HG03103 (cell line): ENCODE measurements around the gene CCDC87.
"Not testable (repeated sequence)": the region's sequence is repeated elsewhere in the genome, so short reads cannot be mapped to it uniquely, and the experiment has no call there.

Experiments used
- ATAC-seq: cut with Tn5 transposase; IDR thresholded peaks from one replicate; pipeline ENCODE4 v1.9.1; 2021; ENCODE audit warnings: low read depth; ENCODE audit not compliant: unreplicated experiment

CCDC87 gene

GRCh38 chr11:66582565-66583147, 10.2 kb downstream of the CCDC87 start:
- ATAC-seq, result not testable (repeated sequence)

DNA sequence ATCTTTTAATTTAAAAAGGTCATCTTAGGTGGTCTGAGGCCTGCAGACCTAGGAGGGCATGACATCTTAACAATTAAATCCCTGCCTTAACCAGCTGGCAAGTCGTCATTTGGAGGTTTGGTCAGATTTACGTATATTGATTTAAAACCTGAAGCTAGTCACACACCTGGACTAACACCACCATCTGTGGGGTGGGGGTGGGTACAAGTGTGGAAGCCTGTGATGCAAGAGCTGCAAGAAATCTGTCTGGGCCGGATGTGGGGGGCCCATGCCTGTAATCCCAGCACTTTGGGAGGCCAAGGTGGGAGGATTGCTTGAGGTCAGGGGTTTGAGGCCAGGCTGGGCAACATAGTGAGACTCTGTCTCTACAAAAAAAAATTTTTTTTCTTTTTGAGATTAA, 11.6 kb downstream of the CCDC87 start:
- ATAC-seq, result no peak

- ATAC-seq, result no peak
These were observed 12.1 kb downstream of the CCDC87 start for GRCh38 chr11:66580803-66581202.

- no peak for ATAC-seq
These were observed 13.8 kb downstream of the CCDC87 start for GRCh38 chr11:66579017-66579606.

- no peak for ATAC-seq
These were observed 22.0 kb downstream of the CCDC87 start for GRCh38 chr11:66570850-66571180.

GRCh38 chr11:66570079-66570849, 22.6 kb downstream of the CCDC87 start:
- no peak for ATAC-seq

- ATAC-seq, result no peak
These were observed 23.8 kb downstream of the CCDC87 start for GRCh38 chr11:66569076-66569475.

- ATAC-seq, result no peak
These were observed 24.5 kb downstream of the CCDC87 start, which contains the start of gene CTSF for GRCh38 chr11:66568124-66568916. CTSF (minus strand) TSS chr11:66568606; CDS start chr11:66568486, 120 bp downstream.

DNA sequence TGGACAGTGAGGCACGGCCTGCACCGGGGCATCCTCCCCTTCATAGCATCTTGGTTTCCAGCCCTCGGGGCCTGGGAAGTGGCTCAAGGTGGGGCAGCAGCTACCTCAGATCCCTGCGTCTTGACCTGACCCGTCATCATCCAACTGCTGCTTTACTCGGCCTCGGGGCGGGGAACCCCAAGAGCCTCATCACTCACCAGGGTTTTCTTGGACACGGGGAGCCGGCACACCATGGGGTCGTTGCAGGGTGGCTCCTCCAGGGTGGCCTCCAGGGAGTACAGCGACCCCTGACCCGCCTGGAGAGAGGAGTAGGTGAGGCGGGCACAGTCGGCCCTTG, 25.1 kb downstream of the CCDC87 start:
- no peak for ATAC-seq

- ATAC-seq, result no peak
These were observed 26.6 kb downstream of the CCDC87 start for GRCh38 chr11:66566221-66566620.

DNA sequence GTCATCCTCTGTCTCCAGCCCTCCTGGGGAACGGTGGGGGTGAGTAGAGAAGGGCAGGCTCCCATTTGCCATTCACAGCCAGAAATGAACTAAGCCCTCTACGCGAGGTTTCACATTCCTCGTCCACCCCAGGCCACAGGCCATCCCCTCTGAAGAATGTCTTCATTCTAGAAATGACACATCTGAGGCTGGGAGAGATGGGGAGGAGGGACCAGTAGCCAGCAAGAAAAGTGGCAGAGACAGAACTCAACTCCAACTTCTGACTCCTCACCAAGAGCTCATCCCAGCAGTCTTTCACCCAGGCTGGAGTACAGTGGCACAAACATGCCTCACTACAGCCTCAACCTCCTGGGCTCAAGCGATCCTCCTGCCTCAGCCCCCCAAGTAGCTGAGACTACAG, 27.9 kb downstream of the CCDC87 start:
- no peak for ATAC-seq

DNA sequence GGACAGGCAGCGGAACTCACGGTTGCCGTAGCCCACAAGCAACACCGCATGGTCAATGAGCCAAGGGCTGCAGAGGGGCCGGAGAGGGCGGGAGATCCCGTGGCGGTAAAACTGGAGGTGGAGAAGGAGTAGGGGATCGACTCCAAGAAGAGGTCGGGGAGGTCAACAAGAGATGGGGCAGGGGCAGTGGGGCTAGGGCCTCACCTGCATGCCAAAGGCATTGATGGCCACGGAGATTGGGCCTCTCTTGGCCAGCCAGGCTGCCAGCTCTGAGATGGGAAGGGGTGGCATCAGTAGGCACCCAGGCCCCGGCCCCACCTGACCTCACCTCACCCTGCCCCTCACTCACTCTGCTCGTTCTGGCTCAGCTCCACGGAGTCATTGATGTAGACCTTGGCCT, 28.3 kb downstream of the CCDC87 start:
- no peak for ATAC-seq

DNA sequence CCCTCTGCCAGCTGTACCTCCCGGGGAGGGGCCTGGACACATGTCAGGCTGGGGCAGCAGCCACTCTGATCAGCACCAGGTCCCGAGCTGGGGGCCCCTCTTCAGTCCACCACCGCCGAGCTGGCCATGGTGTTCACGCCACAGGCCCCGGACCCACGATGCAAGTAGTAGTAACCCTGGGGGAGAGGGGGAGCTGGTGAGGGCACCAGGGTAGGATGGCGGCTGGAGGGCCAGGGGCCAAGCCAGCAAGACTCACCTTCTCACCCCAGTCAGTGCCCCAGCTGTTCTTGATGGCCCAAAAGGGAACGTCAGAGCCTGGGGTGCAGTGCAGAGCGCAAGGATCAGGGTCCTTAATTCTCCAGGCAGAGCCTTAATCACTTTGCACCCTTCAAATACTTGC, 29.0 kb downstream of the CCDC87 start:
- ATAC-seq, result no peak

GRCh38 chr11:66562907-66563583, 29.8 kb downstream of the CCDC87 start:
- ATAC-seq, result no peak

DNA sequence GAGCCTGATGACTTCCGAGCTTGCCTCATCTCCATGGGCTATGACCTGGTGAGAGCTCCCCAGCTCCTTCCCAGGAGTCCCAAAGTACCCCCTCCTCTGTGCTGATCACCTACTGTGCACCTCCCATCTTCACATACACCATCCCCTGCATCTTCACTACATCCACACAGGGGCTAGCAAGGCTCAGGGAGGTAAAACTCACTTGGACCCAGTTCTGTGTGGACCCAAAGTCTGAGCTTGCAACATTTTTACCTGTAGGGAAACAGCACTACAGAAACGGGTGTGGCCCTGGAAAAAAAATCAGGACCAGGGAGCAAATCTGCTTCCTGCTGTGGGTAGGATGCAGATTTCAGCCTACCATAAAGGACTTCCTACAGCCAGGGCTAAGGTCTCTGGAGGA, 30.6 kb downstream of the CCDC87 start:
- ATAC-seq, result no peak

GRCh38 chr11:66561975-66562248, 31.0 kb downstream of the CCDC87 start:
- ATAC-seq, result no peak

DNA sequence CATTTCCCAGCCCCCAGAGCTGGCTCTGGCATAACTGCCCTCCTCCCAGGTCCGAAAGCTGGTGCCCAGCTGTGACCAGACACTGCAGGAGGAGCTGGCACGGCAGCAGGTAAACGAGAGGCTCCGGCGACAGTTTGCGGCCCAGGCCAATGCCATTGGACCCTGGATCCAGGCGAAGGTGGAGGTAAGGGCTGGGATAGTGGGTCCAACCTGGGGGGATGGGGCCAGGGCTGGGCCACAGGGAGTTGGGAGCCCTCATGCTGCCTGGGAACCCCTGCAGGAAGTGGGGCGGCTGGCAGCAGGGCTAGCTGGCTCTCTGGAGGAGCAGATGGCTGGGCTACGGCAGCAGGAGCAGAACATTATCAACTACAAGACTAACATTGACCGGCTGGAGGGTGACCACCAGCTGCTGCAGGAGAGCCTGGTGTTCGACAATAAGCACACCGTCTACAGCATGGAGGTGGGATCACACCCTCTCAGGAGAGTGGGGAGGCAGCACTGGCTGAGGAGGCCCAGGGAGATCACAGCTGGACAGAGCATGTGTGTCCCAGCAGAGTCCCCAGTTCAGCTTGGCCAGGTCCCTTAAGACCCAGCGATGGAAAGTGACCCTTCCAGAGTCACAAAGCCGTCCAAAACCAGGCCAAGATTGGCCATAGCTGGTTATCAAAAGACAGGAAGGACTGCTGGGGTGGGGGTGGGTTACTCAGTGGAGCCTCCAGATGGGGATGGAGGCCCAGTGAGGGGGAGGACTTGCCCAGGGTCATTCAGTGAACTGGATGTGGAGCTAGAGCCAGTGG, 31.5 kb downstream of the CCDC87 start:
- ATAC-seq, result no peak

- no peak for ATAC-seq
These were observed 32.8 kb downstream of the CCDC87 start for GRCh38 chr11:66559866-66560676.

GRCh38 chr11:66559142-66559865, 33.6 kb downstream of the CCDC87 start:
- no peak for ATAC-seq
